H9 (cell line): ENCODE measurements around the gene SMIM34. TPM values are rescaled to one million over a fixed set of nuclear protein-coding genes. Genes with fewer than 3 reads are reported as not detected.
"Not testable (repeated sequence)": the region's sequence is repeated elsewhere in the genome, so short reads cannot be mapped to it uniquely, and the experiment has no call there.

Experiments
- DNase-seq: peaks from one replicate; pipeline ENCODE4 v3.0.0-alpha.2; 2017
- H2AFZ ChIP-seq: one replicate; pipeline ENCODE4 v1.6.1; 2013; ENCODE audit warnings: mild to moderate bottlenecking, low read length, control low read depth, moderate library complexity
- H2AK5ac ChIP-seq: 2 replicates; pipeline ENCODE4 v1.6.1; 2013; ENCODE audit warnings: low read length, control low read depth, mixed read lengths; ENCODE audit not compliant: insufficient read length
- H2BK120ac ChIP-seq: one replicate; pipeline ENCODE4 v1.6.1; 2013; ENCODE audit warnings: low read depth, mild to moderate bottlenecking, low read length, control low read depth, inconsistent platforms; ENCODE audit not compliant: poor library complexity, severe bottlenecking
- H2BK12ac ChIP-seq: 2 replicates; pipeline ENCODE4 v1.6.1; 2013; ENCODE audit warnings: low read length, control low read depth, mixed read lengths, low read depth; ENCODE audit not compliant: insufficient read length
- H2BK15ac ChIP-seq: 2 replicates; pipeline ENCODE4 v1.6.1; 2013; ENCODE audit warnings: low read depth, low read length, control low read depth
- H2BK20ac ChIP-seq: one replicate; pipeline ENCODE4 v1.6.1; 2013; ENCODE audit warnings: low read depth, mild to moderate bottlenecking, low read length, control low read depth, inconsistent platforms; ENCODE audit not compliant: poor library complexity, severe bottlenecking
- H2BK5ac ChIP-seq: 2 replicates; pipeline ENCODE4 v1.6.1; 2013; ENCODE audit warnings: low read length, control low read depth, mixed read lengths; ENCODE audit not compliant: insufficient read length
- H3K14ac ChIP-seq: 2 replicates; pipeline ENCODE4 v1.6.1; 2013; ENCODE audit warnings: low read length, control low read depth; ENCODE audit not compliant: insufficient read depth
- H3K18ac ChIP-seq: 2 replicates; pipeline ENCODE4 v1.6.1; 2013; ENCODE audit warnings: low read depth, mild to moderate bottlenecking, mixed read lengths, low read length, control low read depth; ENCODE audit not compliant: insufficient read length
- H3K23ac ChIP-seq: 2 replicates; pipeline ENCODE4 v1.6.1; 2013; ENCODE audit warnings: low read length, control low read depth, mixed read lengths, low read depth; ENCODE audit not compliant: insufficient read length
- H3K23me2 ChIP-seq: 2 replicates; pipeline ENCODE4 v1.6.1; 2013; ENCODE audit warnings: low read depth, mild to moderate bottlenecking, mixed read lengths, low read length, control low read depth; ENCODE audit not compliant: insufficient read length, poor library complexity, severe bottlenecking
- H3K27ac ChIP-seq: 2 replicates; pipeline ENCODE4 v1.5.1; 2013; ENCODE audit warnings: low read length, control low read depth, mixed read lengths, low read depth; ENCODE audit not compliant: insufficient read length
- H3K27me3 ChIP-seq: 2 replicates; pipeline ENCODE4 v1.6.1; 2013; ENCODE audit warnings: low read length, control low read depth, inconsistent platforms; ENCODE audit not compliant: insufficient read depth
- H3K4ac ChIP-seq: 2 replicates; pipeline ENCODE4 v1.6.1; 2013; ENCODE audit warnings: low read depth, mild to moderate bottlenecking, control low read depth, inconsistent platforms, low read length, moderate library complexity
- H3K4me1 ChIP-seq: 2 replicates; pipeline ENCODE4 v1.6.1; 2013; ENCODE audit warnings: low read length, control low read depth, inconsistent platforms; ENCODE audit not compliant: insufficient read depth
- H3K4me2 ChIP-seq: 2 replicates; pipeline ENCODE4 v1.6.1; 2013; ENCODE audit warnings: low read length, control low read depth, mixed read lengths; ENCODE audit not compliant: insufficient read length, insufficient read depth
- H3K56ac ChIP-seq: 2 replicates; pipeline ENCODE4 v1.6.1; 2013; ENCODE audit warnings: low read depth, mild to moderate bottlenecking, mixed read lengths, low read length, control low read depth; ENCODE audit not compliant: insufficient read length
- H3K79me1 ChIP-seq: 2 replicates; pipeline ENCODE4 v1.6.1; 2013; ENCODE audit warnings: low read depth, mild to moderate bottlenecking, moderate library complexity, low read length, control low read depth, inconsistent platforms; ENCODE audit not compliant: insufficient read depth, poor library complexity, severe bottlenecking
- H3K79me2 ChIP-seq: 2 replicates; pipeline ENCODE4 v1.6.1; 2013; ENCODE audit warnings: low read length, control low read depth, inconsistent platforms; ENCODE audit not compliant: insufficient read depth
- H3K9ac ChIP-seq: 2 replicates; pipeline ENCODE4 v1.6.1; 2013; ENCODE audit warnings: low read length, control low read depth, mixed read lengths; ENCODE audit not compliant: insufficient read length; ENCODE audit errors: extremely low read depth
- H3K9me3 ChIP-seq: one replicate; pipeline ENCODE4 v1.6.1; 2013; ENCODE audit warnings: low read depth, low read length, inconsistent platforms; ENCODE audit not compliant: control insufficient read depth
- H3T11ph ChIP-seq: one replicate; pipeline ENCODE4 v1.6.1; 2013; ENCODE audit warnings: mild to moderate bottlenecking, low read length, control low read depth, inconsistent platforms
- H4K20me1 ChIP-seq: one replicate; pipeline ENCODE4 v1.6.1; 2013; ENCODE audit not compliant: control insufficient read depth, insufficient read length, insufficient read depth
- H4K5ac ChIP-seq: 2 replicates; pipeline ENCODE4 v1.6.1; 2013; ENCODE audit warnings: low read depth, mild to moderate bottlenecking, mixed read lengths, low read length, control low read depth; ENCODE audit not compliant: insufficient read length
- H4K8ac ChIP-seq: replicated peaks from 2 replicates; pipeline ENCODE4 v1.6.1; 2013; ENCODE audit warnings: low read length, control low read depth, mixed read lengths, low read depth; ENCODE audit not compliant: insufficient read length
- H4K91ac ChIP-seq: 2 replicates; pipeline ENCODE4 v1.6.1; 2013; ENCODE audit warnings: low read depth, mild to moderate bottlenecking, moderate library complexity, mixed read lengths, low read length, control low read depth; ENCODE audit not compliant: insufficient read length
- H3K27ac Mint-ChIP-seq, 3 experiments: 2 replicates in 2 of 3; 3 replicates in 1 of 3; pipeline ENCODE4 v1.8.0; 2020 to 2021; ENCODE audit warnings: mixed read lengths in 3 of 3, mild to moderate bottlenecking in 1 of 3, moderate library complexity in 1 of 3
- H3K27me3 Mint-ChIP-seq: 2 replicates; pipeline ENCODE4 v1.8.0; 2021; ENCODE audit warnings: low read depth, mild to moderate bottlenecking, moderate library complexity, mixed read lengths
- H3K36me3 Mint-ChIP-seq, 3 experiments: 2 replicates in 2 of 3; 3 replicates in 1 of 3; pipeline ENCODE4 v1.8.0; 2020 to 2021; ENCODE audit warnings: low read depth in 3 of 3, mixed read lengths in 3 of 3; ENCODE audit not compliant: insufficient read depth in 1 of 3
- H3K4me1 Mint-ChIP-seq, 2 experiments: 2 replicates each; pipeline ENCODE4 v1.8.0; 2020; ENCODE audit warnings: mixed read lengths in 2 of 2
- H3K4me3 Mint-ChIP-seq, 2 experiments: 2 replicates in 1 of 2; 3 replicates in 1 of 2; pipeline ENCODE4 v1.8.0; 2020 to 2021; ENCODE audit warnings: mild to moderate bottlenecking in 2 of 2, mixed read lengths in 2 of 2, moderate library complexity in 1 of 2
- H3K9me3 Mint-ChIP-seq, 2 experiments: 2 replicates in 1 of 2; 3 replicates in 1 of 2; pipeline ENCODE4 v1.8.0; 2020; ENCODE audit warnings: mild to moderate bottlenecking in 2 of 2, mixed read lengths in 2 of 2, moderate library complexity in 1 of 2
- WGBS: extraction: QIAGEN DNeasy Blood & Tissue Kit; methylation state at CpG from one replicate; pipeline ENCODE4 v1.1.7; 2013; ENCODE audit warnings: missing lambda C conversion rate, low lambda C conversion rate, mixed read lengths; ENCODE audit not compliant: insufficient read length; ENCODE audit errors: extremely low coverage; 5-methylcytosine and 5-hydroxymethylcytosine counted together
- total RNA-seq: library from RNA; stranded (reverse); gene quantifications from 2 replicates; pipeline ENCODE4 v1.2.1, GENCODE V29; 2021

The SMIM34 gene
- total RNA-seq, 1 experiment from 2014 or later = not detected

DNA sequence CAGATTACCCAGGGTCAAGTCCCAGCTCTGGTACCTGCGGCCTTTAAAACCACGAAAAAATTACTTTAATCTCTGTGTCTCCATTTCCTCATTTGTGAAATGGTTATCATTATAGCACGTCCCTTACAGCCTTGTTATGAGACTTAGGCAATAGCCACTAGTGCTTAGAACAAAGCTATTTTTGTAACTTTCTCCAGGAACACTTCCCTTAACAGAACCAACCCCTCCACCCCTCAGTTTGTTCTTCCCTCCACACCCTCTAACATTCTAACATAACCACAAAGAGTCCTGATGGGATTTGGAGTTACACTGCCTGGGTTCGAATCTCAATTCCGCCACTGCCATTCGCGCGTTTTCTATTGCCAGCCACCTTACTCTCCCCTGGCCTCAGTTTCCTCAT lies 49.3 kb downstream of the SMIM34 start:
- H3K9ac ChIP-seq, H3K4me1 ChIP-seq, H3K27ac Mint-ChIP-seq, H3K23ac ChIP-seq, H2AK5ac ChIP-seq, H3T11ph ChIP-seq, H3K4me2 ChIP-seq, H3K79me2 ChIP-seq, H3K4ac ChIP-seq, H3K79me1 ChIP-seq, H4K20me1 ChIP-seq, H3K27ac ChIP-seq, H2BK12ac ChIP-seq, H3K23me2 ChIP-seq, H4K91ac ChIP-seq, H4K5ac ChIP-seq, H3K27me3 ChIP-seq, H2BK120ac ChIP-seq, H3K4me3 Mint-ChIP-seq, H4K8ac ChIP-seq, H3K27me3 Mint-ChIP-seq, DNase-seq, H3K14ac ChIP-seq, H3K36me3 Mint-ChIP-seq, H3K9me3 Mint-ChIP-seq, H2BK20ac ChIP-seq, H3K56ac ChIP-seq, H2BK15ac ChIP-seq, H3K18ac ChIP-seq, H2BK5ac ChIP-seq, H3K9me3 ChIP-seq, H2AFZ ChIP-seq: not testable (repeated sequence)
- WGBS = no CpG with 5 or more reads among the region's 8 CpGs
- H3K4me1 Mint-ChIP-seq = peaks cover 10 to 11% of the 10 kb centered on the region in 2 experiments
